ENCODE data around the gene KDM2A.

DNA sequence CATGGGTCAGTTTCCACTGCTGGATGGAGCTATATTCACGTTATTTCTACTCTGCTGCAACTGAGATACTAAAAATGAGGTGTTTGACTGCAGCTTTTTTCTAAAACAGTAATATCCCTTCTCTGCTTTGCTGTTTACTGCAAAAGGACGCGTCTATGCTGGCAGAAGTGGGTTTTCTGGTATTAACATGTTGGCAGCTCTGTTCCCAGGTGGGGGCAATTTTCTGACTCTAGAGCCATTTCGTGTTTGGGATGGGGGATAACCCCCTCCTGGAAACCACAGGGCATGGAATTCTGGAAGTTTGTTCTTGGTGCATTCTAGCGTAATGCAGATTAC, 152.1 kb downstream of the KDM2A start:
- TF ChIP-seq, protein P1, sequence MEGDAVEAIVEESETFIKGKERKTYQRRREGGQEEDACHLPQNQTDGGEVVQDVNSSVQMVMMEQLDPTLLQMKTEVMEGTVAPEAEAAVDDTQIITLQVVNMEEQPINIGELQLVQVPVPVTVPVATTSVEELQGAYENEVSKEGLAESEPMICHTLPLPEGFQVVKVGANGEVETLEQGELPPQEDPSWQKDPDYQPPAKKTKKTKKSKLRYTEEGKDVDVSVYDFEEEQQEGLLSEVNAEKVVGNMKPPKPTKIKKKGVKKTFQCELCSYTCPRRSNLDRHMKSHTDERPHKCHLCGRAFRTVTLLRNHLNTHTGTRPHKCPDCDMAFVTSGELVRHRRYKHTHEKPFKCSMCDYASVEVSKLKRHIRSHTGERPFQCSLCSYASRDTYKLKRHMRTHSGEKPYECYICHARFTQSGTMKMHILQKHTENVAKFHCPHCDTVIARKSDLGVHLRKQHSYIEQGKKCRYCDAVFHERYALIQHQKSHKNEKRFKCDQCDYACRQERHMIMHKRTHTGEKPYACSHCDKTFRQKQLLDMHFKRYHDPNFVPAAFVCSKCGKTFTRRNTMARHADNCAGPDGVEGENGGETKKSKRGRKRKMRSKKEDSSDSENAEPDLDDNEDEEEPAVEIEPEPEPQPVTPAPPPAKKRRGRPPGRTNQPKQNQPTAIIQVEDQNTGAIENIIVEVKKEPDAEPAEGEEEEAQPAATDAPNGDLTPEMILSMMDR (conservative IDR thresholded peaks at IDR 0.05; ENCODE audit: low read length): no peak
- TF ChIP-seq EZH2phosphoT487 (IDR thresholded peaks at IDR 0.05; ENCODE audit: borderline replicate concordance): no peak
